LHCN-M2 (cell line): Measurements from ENCODE around the gene ATG7. TPM values are rescaled to one million over a fixed set of nuclear protein-coding genes. Genes with fewer than 3 reads are reported as not detected.
"Not testable (repeated sequence)": the region's sequence is repeated elsewhere in the genome, so short reads cannot be mapped to it uniquely, and the experiment has no call there.

Source experiments
- DNase-seq: peaks from one replicate; pipeline ENCODE4 v3.0.0-alpha.2; 2012; ENCODE audit warnings: low read depth
- total RNA-seq: library from RNA; depleted of rRNA; stranded (reverse); fragments of >200 nt; gene quantifications from 2 replicates; pipeline ENCODE4 v1.2.3, GENCODE V29; 2014

The ATG7 gene
- total RNA-seq, 1 experiment from 2014 or later = 48.1 TPM

DNA sequence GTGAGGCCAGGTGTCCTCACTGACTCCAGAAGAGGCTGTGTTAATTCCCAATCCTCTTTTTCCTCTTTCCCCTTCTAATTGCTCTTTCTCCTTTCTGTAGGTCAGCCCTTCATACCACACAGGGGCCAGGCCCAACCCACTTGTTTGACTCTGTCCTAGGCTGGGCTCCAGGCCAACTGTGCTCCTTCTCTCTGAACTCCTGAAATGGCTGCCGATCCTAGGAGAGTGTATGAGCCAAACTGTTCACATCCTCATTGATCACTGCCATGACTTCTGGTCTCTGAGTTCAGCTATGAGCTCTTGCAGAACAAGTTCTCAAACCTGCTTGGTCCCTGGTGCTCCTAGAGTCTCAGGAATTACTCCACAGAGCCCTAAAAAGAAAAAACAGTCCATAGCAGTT lies 226.4 kb downstream of the ATG7 start:
- DNase-seq = peak; percentile 60

DNA sequence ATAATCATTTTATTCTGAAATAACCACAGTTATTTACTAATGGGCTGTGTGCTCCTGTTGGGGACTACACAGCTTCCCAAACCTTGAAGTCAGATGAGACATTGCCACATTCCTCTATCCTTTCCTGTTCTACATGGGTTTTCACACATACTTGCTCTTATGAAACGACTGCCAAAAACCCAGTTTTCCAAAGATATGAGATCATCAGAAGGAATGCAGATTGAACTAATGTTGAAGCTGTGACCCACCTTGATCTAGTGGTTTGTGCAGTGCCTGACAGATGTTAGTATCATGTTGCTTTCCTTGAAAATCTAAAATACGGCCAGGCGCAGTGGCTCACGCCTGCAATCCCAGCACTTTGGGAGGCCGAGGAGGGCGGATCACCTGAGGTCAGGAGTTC lies 226.9 kb downstream of the ATG7 start:
- DNase-seq = peak; percentile 94

DNA sequence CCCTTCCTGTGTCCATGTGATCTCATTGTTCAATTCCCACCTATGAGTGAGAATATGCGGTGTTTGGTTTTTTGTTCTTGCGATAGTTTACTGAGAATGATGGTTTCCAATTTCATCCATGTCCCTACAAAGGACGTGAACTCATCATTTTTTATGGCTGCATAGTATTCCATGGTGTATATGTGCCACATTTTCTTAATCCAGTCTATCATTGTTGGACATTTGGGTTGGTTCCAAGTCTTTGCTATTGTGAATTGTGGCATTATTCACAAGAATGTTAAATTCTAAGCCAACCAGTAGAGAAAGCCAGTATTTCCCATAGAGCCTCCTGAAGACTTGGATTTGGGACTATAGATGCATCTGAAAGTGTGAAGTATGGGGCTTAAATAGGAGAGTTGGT lies 230.2 kb downstream of the ATG7 start:
- DNase-seq = not testable (repeated sequence)

DNA sequence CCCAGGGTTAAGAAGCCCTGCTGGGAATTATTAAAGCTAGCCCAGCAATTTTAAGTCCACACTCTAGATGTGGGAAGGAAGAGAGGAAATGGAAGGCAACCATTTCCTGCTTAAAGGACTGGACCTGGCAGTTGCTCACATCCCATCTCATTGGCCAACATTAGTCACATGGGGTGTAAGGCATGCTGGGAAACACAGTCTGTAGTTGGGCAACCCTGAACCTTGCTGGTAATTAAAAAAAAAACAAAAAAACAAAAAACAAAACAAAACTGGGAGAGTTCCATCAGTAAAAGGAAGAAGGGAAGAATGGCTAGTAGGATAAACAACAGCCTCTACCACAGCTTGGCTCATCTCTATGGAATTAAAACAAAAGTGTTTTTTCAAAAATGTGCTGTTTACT lies 235.5 kb downstream of the ATG7 start:
- peak; percentile 38 for DNase-seq

DNA sequence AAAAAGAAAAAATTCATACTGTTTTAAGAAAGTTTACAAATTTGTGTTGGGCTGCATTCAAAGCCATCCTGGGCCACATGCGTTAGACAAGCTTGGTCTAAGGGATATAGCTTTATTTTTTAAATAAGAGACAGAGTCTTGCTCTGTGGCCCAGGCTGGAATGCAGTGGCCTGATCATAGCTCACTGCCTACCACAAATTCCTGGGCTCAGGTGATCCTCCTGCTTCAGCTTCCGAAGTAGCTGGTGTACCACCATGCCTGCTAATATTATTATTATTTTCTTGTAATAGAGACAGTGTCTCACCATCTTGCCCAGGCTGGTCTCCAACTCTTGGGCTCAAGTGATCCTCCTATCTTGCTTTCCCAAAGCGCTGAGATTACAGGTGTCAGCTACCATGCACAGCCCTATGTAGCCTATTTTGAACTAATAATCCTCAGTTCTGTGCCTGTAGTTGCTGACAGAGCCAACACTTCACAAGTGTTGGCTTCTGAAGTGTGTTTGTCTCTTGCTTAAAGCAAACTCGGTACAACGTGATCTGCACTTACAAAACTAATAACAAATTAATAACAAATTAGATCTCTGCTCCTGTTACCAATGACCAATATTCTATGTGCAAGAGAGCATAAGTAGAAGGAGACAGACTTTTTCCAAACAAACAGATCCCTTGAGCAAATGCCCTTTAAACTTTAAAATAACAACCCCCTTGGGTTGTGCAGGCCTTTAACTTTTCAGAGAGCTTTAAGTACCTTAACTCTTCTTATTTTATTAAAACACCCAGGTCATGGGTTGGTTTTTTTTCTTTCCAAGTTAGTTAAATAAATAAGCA lies 236.4 kb downstream of the ATG7 start:
- DNase-seq = no peak

DNA sequence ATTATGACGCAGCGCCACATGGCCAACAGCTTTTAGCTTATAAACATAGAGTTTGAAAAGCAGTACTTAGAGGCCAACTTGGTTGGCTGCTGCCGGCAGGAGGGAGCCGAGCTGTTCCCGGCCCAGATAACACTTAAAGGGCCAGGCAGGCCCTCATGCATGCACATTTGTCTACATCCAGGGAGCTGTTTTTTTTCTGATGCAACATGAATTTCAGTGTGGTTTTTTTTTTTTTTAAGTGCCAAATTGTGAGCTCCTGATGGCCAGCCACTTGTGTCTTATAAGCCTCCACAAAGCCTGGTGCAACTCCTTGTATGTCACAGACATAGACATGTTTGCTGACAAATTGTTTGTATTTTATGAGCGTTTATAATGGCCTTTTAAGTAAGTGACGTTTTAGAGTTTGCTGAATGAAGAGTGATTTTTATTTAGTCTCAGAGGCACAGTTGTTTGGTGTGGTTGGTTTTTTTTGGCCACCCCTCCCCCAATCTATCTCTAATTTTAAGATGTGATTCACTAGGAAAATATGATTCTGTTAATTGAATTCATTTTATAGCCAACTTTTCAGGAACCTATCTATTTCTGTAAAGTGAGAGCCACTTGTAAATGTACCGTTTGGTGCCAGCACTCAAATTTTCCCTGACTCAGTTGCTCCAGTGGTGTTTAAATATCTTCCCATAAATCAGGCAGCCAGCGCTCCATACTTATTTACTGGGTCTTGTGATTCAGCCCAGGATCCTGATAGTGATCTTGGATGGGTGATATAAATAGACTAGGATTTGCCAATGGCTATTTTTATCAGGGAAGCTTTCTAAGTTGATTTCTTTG lies 237.2 kb downstream of the ATG7 start:
- peak; percentile 78 for DNase-seq

DNA sequence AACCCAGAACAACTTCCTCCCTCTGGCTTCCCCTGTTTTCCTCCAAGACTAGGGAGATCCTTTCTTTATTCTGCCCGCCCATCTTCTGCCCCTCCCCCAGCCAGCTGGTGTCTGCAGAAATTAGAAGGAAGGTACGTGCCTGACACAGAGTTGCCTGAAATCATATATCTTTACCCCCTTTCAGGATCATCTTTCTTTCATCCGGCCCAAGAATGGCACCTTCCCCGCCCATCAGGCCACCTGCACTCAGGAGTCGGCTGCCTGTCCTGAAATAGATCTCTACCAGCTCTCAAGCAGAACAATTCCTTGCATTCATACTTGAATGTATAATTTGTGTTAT lies 237.8 kb downstream of the ATG7 start:
- no peak for DNase-seq

DNA sequence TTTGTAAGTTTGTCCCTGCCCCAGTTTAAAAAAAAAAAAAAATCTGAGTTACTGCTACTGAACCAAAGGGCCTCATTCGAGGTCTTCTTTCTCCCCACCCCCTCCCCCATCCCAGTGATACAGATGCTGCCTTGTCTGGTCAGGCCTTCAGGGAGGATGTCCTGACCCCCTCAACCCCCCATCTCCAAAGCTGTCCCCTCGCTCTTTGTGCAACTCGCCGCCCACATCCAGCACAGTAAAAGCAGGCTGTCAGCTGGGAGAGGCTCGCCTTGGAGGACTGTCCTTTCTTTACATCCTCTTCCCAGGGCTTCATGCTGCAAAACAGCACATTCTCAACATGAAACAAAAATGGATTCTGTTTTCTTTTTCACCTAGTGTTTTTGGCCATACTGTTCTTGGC lies 238.2 kb downstream of the ATG7 start:
- DNase-seq = no peak

DNA sequence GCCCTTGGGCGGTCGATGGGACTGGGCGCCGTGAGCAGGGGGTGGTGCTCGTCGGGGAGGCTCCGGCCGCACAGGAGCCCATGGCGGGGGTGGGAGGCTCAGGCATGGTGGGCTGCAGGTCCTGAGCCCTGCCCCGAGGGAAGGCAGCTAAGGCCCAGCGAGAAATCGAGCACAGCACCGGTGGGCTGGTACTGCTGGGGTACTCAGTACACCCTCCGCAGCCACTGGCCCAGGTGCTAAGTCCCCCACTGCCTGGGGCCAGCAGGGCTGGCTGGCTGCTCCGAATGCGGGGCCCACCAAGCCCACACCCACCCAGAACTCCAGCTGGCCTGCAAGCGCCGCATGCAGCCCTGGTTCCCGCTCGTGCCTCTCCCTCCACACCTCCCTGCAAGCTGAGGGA lies 239.4 kb downstream of the ATG7 start:
- DNase-seq = not testable (repeated sequence)

DNA sequence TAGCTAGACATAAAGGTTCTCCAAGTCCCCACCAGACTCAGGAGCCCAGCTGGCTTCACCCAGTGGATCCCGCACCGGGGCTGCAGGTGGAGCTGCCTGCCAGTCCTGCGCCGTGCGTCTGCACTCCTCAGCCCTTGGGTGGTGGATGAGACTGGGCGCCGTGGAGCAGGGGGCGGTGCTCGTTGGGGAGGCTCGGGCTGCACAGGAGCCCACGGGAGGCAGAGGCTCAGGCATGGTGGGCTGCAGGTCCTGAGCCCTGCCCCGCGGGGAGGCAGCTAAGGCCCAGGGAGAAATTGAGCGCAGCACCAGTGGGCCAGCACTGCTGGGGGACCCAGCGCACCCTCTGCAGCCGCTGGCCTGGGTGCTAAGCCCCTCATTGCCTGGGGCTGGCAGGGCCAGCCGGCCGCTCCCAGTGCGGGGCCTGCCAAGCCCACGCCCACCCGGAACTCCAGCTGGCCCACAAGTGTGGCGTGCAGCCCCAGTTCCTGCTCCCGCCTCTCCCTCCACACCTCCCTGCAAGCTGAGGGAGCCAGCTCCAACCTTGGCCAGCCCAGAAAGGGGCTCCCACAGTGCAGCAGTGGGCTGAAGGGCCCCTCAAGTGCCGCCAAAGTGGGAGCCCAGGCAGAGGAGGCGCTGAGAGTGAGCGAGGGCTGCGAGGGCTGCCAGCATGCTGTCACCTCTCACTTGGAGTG lies 241.1 kb downstream of the ATG7 start:
- not testable (repeated sequence) for DNase-seq

DNA sequence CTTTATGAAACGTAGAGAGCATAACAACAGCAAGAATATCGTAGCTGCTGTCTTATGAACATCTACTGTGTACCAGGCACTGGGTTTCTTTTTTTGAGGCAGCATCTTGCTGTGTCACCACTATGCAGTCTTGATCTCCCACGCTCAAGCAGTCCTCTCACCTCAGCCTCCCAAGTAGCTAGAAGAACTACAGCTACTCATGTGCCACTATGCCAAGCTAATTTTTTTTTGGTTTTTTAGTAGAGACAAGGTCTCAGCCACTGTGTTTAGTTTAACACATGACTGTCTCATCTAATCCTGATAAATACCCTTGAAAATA lies 241.6 kb downstream of the ATG7 start:
- DNase-seq = no peak

DNA sequence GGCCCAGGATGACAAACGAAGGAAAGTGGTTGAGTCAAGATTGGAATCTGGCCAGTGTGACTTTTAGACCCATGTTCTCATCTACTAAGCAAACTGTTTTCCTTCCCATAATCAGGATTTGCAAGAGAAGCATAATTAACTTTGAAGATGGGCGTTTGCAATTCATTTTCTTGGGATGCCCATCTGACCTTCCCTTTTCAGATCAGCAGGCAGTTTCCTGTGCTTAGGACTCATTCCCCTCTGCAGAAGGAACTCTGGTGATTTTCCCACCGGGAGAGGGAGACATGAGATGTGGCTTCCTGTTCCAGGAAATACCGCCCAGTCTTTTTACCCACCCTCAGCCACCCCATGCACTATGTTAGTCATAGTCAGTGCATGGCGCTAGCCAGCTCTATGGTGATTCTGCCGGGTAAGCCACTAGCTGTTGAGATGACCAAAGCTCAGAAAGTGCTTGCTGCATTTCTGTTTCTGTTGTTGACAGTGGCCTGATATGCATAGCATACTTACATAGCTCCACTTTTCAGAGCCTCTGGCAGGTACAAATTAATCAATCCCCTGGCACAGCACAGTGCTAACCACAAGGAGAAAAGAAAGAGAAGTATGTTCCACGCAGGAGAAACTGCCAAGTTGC lies 242.1 kb downstream of the ATG7 start:
- peak; percentile 90 for DNase-seq

DNA sequence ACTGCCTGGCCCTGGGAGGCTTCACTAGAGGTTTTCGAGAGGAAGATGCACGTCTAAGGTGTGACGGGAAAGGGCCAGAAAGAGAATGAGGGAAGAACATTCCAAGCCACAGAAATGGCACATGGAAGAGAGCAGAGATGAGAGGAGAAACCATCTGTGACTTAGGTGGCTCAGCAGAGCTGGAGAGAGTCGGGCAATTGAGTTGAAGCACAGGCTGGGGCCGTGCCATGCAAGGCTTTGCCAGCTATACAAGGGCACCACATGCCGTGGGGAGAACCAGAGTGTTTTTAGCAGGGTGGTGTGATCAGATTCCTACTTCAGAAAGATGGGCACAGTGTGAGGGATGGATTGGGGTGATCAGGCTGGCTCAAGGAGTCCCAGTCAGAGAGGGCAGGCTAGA lies 245.4 kb downstream of the ATG7 start:
- DNase-seq = no peak

DNA sequence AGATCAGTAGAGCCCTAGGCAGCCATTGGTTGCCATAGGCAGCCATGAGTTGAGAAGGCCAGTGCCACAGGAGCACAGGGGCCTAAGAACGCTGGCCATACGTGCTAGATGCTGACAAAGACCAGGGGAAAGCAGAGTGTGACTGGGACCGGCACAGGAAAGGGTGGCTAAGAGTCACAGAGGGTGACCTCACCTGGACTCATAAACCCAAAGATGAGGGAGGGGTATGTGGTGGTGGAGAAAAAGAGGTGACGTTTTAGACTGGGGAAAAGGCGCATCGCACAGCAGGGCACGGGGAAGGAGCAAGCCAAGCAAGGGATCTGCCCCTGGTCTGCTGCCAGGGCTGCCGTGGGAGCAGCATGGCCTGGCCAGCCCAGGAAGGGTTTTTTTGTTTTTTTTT lies 249.0 kb downstream of the ATG7 start:
- DNase-seq = no peak

DNA sequence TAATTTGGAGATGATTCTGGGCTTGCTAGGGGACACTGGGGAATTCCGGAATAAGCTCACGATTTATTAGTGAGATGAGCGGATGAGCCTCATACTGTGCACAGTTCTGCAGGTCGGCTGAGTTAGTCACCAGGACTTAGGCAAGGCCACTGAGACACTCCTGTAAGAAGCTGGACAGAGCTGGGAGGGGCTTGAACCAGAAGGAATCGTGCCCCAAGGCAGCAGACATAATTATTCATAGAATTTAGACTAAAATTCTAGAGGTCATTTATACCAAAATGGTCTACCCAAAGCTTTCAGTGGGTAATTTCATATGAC lies 250.2 kb downstream of the ATG7 start:
- no peak for DNase-seq

DNA sequence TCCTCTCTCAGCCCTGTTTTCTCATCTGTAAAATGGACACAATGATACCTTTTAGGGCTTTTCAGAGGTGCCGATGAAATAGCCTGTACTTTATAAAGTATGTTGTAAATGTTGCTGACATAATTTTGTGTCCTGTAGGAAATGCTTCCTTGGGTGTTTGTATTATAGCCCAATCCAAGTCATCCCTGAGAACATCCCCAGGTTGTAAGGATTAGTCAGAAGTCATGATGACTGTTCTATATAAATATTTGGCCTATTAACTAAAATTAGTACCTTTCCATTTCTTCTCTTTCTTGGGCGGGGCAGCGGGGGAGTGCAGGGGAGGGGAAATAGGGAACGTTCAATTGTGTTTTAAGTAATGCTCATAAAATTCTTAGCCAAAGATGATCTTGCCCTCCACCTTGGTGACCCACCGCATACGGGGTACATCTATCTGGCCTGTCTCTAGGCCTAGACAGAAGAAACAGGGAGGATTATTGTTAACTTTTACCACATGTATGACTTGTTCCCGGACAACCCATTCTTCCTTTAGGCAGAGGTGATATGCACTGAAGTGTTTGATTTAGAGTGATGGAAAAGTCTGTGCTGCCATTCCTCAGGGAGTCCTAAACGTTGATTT lies 250.9 kb downstream of the ATG7 start:
- DNase-seq = no peak

DNA sequence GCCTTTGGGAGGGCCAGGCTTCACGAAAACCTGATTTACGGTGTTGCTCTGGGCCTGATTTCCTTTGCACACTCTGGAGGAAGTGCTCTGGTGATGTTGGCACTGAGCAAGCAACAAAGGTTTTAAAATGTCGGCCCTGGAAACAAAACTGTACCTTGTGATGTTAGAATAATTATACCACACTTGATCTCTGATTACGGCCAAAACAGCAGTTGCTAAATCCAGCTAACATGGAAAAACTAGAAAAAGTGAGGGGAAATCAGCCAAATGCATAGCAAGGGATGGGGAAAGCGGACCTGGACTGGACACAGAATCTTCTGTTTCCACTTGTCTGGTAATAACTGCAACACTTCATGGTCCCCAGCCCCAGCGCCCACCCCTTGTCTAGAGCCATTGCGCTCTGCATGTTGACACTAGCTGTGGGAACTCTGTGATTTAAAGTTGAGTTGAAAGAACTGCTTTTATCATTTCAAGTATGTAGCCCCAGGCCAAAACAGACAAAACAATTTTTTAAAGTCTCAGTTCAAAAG lies 251.4 kb downstream of the ATG7 start:
- no peak for DNase-seq

DNA sequence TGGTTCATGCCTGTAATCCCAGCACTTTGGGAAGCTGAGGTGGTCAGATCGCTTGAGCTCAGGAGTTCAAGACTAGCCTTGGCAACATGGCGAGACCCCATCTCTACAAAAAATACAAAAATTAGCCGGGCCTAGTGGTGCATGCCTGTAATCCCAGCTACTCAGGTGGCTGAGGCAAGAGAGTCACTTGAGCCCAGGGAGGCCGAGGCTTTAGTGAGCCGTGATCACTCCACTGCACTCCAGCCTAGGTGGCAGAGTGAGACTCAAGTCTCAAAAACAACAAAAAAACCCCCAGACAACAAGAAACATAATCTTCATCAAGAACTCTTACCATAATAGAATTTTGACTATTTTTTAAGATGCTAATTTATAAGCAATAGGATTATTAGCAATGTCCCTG lies 253.9 kb downstream of the ATG7 start:
- not testable (repeated sequence) for DNase-seq

DNA sequence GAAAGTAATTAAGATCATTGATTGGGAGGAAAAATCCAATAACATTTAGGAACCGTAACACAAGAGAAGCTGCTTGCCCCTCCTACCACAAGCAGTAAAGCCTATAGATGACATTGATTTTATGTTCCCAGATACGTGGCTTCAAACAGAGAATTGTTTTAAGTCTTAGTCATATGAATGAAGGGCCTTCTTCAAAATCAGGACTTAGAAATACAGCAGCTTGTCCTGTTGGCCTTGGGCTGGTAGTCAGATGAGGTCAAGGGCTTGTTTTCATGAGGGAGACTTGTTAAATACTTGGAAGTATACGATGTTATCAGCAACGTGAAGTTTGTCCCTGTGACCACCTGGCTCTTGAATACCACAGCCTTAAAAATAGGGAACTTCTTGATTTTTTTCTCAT lies 257.1 kb downstream of the ATG7 start:
- no peak for DNase-seq

DNA sequence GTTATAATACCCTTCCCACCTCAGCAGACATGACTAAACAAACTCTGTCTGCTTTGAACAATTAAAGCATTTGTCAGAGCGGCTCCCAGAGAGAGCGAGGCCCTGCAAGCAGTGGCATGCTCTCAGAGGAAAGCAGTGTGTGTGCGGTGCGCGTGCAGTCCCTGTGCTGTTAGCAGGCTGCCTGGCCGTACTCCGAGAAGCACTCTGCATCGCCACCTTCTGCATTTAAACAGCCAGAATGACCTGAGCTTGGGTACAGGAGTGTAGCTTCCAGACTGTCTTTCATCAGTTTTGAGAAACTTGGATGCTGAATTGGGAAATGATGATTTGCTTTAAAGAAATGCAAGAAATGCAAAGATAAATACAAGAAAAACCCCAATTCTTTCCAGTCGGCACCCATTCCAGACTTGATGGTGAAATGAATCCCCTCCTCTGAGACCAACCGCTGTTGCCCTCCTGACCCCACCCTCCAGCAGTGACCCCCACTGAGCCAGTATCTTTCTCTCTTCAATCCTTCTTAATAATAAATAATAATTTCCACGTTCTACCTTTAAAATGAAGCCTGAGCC lies 258.0 kb downstream of the ATG7 start:
- peak; percentile 74 for DNase-seq

DNA sequence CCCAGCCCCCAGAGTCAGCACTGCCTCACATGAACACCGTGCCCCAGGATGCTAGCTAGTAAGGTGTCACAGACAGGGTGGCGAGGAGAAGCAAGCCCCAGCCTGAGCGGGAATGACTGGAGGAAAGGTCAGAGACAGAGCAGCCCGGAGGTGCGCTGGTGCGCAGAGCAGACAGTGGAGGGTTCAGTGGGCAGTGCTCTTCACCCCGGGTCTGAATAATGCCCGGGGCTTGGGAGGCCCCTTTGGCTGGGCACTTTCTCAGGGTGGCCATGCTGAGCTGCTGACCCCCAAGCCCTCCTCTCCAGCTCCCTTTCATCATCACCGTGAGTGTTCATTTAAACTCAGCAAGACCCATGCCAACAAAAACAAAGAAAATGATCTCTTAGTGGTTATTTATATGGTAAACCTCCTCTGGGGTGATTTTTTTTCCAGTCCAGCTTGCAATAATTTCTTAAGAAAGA lies 260.8 kb downstream of the ATG7 start:
- peak; percentile 36 for DNase-seq
